SK-N-SH treated with all-trans-retinoic acid at 6 μM for 48 hours (cell line): ENCODE measurements around the gene ITM2C.
A peak's percentile ranks its signal among the peaks of the same experiment; 100 is the strongest.

Experiments
- ATAC-seq: fragments of 200-7000 bp; cut with Tn5 transposase; 3 replicates; pipeline ENCODE4 v1.9.1; 2020; ENCODE audit warnings: mild to moderate bottlenecking, moderate library complexity
- ARNTL ChIP-seq: fragments of 450-650 bp; formaldehyde crosslinking; IDR thresholded peaks from 2 replicates; pipeline ENCODE4 v1.5.0; 2020; ENCODE audit warnings: low read depth, mild to moderate bottlenecking, moderate library complexity, borderline replicate concordance
- BACH2 ChIP-seq: fragments of 250-450 bp; sonication (Bioruptor Pico); IDR thresholded peaks from 2 replicates; pipeline ENCODE4 v1.9.0; 2021; ENCODE audit warnings: mild to moderate bottlenecking, borderline replicate concordance
- CREB5 ChIP-seq: fragments of 250-450 bp; sonication (Bioruptor Pico); IDR thresholded peaks from 2 replicates; pipeline ENCODE4 v1.5.1; 2020; ENCODE audit warnings: low read depth, mild to moderate bottlenecking, moderate library complexity
- CSDC2 ChIP-seq: fragments of 250-450 bp; sonication (Bioruptor Pico); IDR thresholded peaks from 2 replicates; pipeline ENCODE4 v1.5.0; 2020; ENCODE audit warnings: mild to moderate bottlenecking, moderate library complexity
- CSRNP3 ChIP-seq: fragments of 250-450 bp; sonication (Bioruptor Pico); IDR thresholded peaks from 2 replicates; pipeline ENCODE4 v1.5.1; 2021; ENCODE audit warnings: mild to moderate bottlenecking, moderate library complexity
- ESRRG ChIP-seq: fragments of 250-450 bp; sonication (Bioruptor Pico); IDR thresholded peaks from 2 replicates; pipeline ENCODE4 v1.6.1; 2021; ENCODE audit warnings: mild to moderate bottlenecking
- GLIS3 ChIP-seq: fragments of 250-450 bp; sonication (Bioruptor Pico); IDR thresholded peaks from 2 replicates; pipeline ENCODE4 v1.5.0; 2020; ENCODE audit warnings: mild to moderate bottlenecking, moderate library complexity
- OSR1 ChIP-seq: fragments of 250-450 bp; sonication (Bioruptor Pico); IDR thresholded peaks from 2 replicates; pipeline ENCODE4 v1.8.0; 2022; ENCODE audit warnings: moderate library complexity, mild to moderate bottlenecking, inconsistent platforms
- PATZ1 ChIP-seq: fragments of 250-450 bp; sonication (Bioruptor Pico); IDR thresholded peaks from 2 replicates; pipeline ENCODE4 v1.8.0; 2020; ENCODE audit warnings: mild to moderate bottlenecking, moderate library complexity, borderline replicate concordance
- PPARA ChIP-seq: fragments of 250-450 bp; sonication (Bioruptor Pico); IDR thresholded peaks from 2 replicates; pipeline ENCODE4 v1.5.0; 2020; ENCODE audit warnings: mild to moderate bottlenecking, borderline replicate concordance
- RARB ChIP-seq: fragments of 250-450 bp; sonication (Bioruptor Pico); IDR thresholded peaks from 2 replicates; pipeline ENCODE4 v1.8.0; 2021; ENCODE audit warnings: mild to moderate bottlenecking, moderate library complexity
- SNAI2 ChIP-seq: fragments of 250-450 bp; sonication (Bioruptor Pico); IDR thresholded peaks from 2 replicates; pipeline ENCODE4 v1.5.0; 2020; ENCODE audit warnings: mild to moderate bottlenecking, moderate library complexity
- TOX ChIP-seq: fragments of 250-450 bp; sonication (Bioruptor Pico); IDR thresholded peaks from 2 replicates; pipeline ENCODE4 v1.8.0; 2021; ENCODE audit warnings: mild to moderate bottlenecking, moderate library complexity, borderline replicate concordance
- TSHZ2 ChIP-seq: fragments of 250-450 bp; sonication (Bioruptor Pico); IDR thresholded peaks from 2 replicates; pipeline ENCODE4 v1.5.0; 2020; ENCODE audit warnings: mild to moderate bottlenecking, moderate library complexity
- ZC3H10 ChIP-seq: fragments of 250-450 bp; sonication (Bioruptor Pico); IDR thresholded peaks from 2 replicates; pipeline ENCODE4 v1.5.1; 2021; ENCODE audit warnings: mild to moderate bottlenecking, moderate library complexity
- ZFP3 ChIP-seq: fragments of 250-450 bp; sonication (Bioruptor Pico); IDR thresholded peaks from 2 replicates; pipeline ENCODE4 v1.5.0; 2020; ENCODE audit warnings: mild to moderate bottlenecking, moderate library complexity
- ZFP30 ChIP-seq: fragments of 450-650 bp; formaldehyde crosslinking; IDR thresholded peaks from 2 replicates; pipeline ENCODE4 v1.5.0; 2022; ENCODE audit warnings: mild to moderate bottlenecking, moderate library complexity
- ZNF565 ChIP-seq: fragments of 450-650 bp; formaldehyde crosslinking; conservative IDR thresholded peaks from 2 replicates; pipeline ENCODE4 v1.5.0; 2020; ENCODE audit warnings: low read depth, mild to moderate bottlenecking, moderate library complexity
- ZNF70 ChIP-seq: fragments of 450-650 bp; formaldehyde crosslinking; IDR thresholded peaks from 2 replicates; pipeline ENCODE4 v1.5.0; 2020; ENCODE audit warnings: mild to moderate bottlenecking, moderate library complexity
- ZNF8 ChIP-seq: fragments of 450-650 bp; formaldehyde crosslinking; IDR thresholded peaks from 2 replicates; pipeline ENCODE4 v1.5.0; 2020; ENCODE audit warnings: mild to moderate bottlenecking, moderate library complexity

The ITM2C gene

GRCh38 chr2:230821991-230822520, 42.7 kb upstream of the ITM2C start:
- TF ChIP-seq PATZ1: no peak
- TF ChIP-seq ZFP3: no peak
- no peak for TF ChIP-seq TOX (CRISPR knock-in tag)
- TF ChIP-seq ZNF8 (CRISPR knock-in tag): no peak
- TF ChIP-seq BACH2 (CRISPR knock-in tag): no peak
- TF ChIP-seq ZFP30 (CRISPR knock-in tag): no peak
- no peak for TF ChIP-seq OSR1
- no peak for TF ChIP-seq PPARA (CRISPR knock-in tag)
- no peak for TF ChIP-seq CSRNP3 (CRISPR knock-in tag)
- no peak for TF ChIP-seq ZC3H10 (CRISPR knock-in tag)
- no peak for TF ChIP-seq ESRRG (CRISPR knock-in tag)
- TF ChIP-seq ZNF70: no peak
- TF ChIP-seq RARB (CRISPR knock-in tag): no peak
- TF ChIP-seq TSHZ2 (CRISPR knock-in tag): no peak
- TF ChIP-seq CREB5 (CRISPR knock-in tag): no peak
- ATAC-seq: no peak

- no peak for TF ChIP-seq TSHZ2 (CRISPR knock-in tag)
- no peak for TF ChIP-seq PATZ1
- no peak for TF ChIP-seq CSRNP3 (CRISPR knock-in tag)
- TF ChIP-seq ZFP3: no peak
- TF ChIP-seq GLIS3 (CRISPR knock-in tag): no peak
- no peak for TF ChIP-seq ARNTL (CRISPR knock-in tag)
- TF ChIP-seq SNAI2 (CRISPR knock-in tag): no peak
- no peak for TF ChIP-seq ZNF565
- no peak for TF ChIP-seq ZNF8 (CRISPR knock-in tag)
- no peak for TF ChIP-seq ESRRG (CRISPR knock-in tag)
- no peak for TF ChIP-seq OSR1
- no peak for TF ChIP-seq ZFP30 (CRISPR knock-in tag)
- TF ChIP-seq RARB (CRISPR knock-in tag): no peak
- TF ChIP-seq CSDC2 (CRISPR knock-in tag): no peak
- no peak for TF ChIP-seq TOX (CRISPR knock-in tag)
- peak; percentile 11; the same call in 2 of the 3 replicates for ATAC-seq
Measured at GRCh38 chr2:230823264-230823964, 41.3 kb upstream of the ITM2C start.
